G401.6 (cell line): Measurements from ENCODE around the gene DDX54.

Experiments used
- FAIRE-seq: peaks from 2 replicates; lab custom pipeline; 2012; peaks lifted over from hg19 to GRCh38; lab: Jason Lieb, UNC

Gene DDX54

DNA sequence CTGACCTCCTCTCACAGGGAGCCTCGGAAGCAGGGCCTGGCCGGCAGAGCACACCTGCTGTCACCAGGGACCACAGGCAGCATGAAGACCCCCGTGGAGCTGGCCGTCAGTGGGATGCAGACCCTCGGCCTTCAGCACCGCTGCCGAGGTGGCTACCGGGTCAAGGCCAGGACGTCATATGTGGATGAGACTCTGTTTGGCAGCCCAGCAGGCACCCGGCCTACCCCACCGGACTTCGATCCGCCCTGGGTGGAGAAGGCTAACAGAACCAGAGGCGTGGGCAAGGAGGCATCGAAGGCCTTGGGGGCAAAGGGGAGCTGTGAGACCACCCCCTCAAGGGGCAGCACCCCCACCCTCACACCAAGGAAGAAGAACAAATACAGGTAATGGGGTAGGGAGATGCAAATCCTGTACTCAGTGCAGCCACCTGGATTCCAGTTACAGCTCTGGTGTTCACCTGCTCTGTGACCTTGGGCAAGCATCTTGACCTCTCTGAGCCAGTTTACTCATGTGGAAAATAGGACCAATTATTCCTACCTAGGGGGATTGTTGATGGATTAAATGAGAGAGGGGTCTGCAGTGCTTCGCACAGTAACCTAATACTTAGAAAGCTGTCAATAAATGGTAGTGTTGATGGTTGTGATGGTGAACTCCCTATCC is 1.5 kb upstream of the DDX54 start:
- no peak for FAIRE-seq

DNA sequence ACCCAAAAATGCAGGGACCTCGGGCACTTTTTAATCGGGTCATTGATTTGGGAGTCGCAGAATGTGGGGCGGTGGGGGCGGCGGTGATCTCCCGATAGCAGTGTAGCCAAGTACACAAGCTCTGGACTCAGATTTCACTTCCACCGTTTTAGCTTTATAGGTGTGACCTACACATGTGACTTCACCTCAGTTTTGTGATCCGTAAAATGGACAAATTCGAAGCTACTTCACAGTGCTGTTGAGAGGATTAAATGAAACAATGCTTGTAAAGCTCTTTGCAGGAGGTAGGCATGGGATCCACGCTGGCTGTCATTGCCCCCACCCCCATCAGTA is 721 bp upstream of the DDX54 start:
- no peak for FAIRE-seq

DNA sequence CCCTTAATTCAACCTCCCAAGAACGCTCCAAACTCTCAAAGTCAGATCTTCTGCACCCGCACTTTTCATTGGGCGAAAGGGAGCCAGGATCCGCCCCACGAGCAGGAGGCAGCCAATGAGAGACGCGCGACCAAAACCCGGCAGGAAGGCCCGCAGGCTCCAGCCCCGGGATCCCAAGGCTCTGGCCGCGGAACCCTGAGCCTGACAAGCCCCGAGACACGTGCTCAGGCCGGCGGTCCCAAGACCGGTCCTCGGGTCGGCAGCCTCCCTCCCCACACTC is 438 bp downstream of the DDX54 start:
- FAIRE-seq = peak; percentile 86

DNA sequence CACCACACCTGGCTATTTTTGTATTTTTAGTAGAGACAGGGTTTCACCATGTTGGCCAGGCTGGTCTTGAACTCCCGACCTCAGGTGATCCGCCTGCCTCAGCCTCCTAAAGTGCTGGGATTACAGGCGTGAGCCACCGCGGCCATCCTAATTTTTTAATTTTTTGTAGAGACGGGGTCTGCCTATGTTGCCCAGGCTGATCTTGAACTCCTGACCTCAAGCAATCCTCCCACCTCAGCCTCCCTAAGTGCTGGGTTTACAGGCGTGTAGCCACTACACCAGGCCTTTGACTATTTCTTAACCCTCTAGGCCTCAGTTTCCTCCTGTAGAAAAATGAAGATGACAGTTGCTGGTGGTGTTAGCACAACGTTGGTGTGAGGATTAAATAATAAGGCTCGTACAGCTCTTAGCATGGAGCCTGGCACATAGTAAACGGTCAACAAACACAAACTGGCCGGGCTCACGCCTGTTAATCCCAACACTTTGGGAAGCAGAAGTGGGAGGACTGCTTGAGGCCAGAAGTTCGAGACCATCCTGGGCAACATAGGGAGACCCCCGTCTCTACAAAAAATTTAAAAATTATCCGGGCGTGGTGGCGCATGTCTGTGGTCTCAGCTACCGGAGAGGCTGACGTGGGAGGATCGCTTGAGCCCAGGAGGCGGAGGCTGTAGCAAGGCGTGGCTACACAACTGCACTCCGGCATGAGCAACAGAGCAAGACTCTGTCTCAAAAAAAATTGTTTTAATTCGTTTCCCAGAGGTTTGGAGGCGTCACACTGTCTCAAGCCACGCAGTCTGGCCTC is 979 bp downstream of the DDX54 start:
- FAIRE-seq = no peak

DNA sequence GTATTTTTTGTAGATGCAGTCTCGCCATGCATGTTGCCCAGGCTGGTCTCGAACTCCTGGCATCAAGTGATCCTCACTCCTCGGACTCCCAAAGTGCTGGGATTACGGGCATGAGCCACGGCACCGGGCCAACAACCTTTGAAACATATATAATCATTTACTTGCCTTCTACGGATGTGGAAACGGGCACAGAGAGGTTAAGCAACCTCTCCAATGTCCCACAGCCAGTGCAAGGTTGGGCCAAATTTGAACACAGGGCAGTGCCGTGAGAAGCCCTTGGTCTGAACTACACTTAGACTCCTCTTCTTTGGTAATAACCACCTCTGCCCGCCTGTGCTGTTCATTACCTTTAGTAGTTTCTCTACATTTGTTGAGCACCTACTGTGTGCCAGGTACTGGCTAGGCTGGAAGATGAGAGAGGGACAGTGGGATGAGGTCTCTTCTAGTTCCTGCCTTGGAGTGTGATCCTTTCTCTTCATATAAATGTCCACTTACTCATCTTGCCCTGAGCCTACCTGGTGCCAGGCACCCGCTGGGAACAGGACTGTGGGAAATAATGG is 2.2 kb downstream of the DDX54 start:
- no peak for FAIRE-seq

DNA sequence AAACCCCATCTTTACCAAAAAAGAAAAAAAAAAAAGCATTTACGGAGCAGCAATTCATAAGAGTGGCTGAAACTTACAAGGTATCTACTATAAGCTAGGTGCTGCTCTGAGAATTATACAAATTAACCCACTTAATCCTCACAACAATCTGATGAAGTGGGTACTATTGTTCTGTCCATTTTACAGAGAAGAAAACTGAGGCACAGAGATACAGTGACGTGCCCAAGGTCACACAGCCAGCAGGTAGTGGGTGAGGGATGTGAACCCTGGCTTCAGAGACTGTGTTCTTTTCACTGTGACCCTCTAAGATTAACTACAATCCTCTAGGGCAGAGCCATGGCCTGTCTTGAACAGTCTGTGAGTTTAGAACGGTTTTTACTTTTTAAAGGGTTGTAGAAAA is 3.3 kb downstream of the DDX54 start:
- no peak for FAIRE-seq

DNA sequence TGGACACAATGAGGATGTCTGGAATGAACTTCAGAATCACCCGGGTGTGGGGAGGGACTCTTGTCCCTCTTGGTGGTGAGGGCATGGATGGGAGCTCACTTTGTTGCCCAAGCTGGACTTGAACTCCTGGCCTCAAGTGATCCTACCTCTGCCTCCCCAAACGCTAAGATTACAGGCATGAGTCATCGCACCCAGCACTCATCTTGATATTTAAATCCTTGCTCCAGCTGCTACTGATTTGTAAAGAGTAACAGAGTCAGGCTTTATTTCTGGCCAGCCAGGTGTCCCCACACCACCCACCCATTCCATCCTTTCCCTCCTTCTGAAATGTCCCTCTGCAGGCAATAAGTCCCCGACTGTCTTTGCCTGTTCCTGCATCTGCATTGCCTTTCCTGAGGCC is 4.9 kb downstream of the DDX54 start:
- no peak for FAIRE-seq

DNA sequence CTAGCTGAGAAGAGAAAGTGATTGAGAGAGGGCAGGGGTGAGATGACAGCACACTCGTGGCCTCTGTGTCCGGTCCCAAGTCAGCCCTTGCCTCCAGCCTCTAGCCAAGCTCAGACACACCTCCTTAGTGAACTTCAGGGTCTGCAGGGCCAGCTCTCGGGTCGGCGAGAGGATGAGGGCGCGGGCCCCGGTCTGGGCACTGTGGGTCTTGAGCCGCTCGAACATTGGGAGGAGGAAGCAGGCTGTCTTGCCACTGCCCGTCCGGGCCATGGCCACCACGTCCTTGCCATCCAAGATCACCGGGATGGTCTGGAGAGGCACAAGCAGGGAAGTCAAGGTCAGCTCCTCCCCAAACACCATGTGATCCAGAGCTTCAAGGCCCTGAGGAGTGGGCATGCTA is 6.3 kb downstream of the DDX54 start:
- FAIRE-seq = no peak

DNA sequence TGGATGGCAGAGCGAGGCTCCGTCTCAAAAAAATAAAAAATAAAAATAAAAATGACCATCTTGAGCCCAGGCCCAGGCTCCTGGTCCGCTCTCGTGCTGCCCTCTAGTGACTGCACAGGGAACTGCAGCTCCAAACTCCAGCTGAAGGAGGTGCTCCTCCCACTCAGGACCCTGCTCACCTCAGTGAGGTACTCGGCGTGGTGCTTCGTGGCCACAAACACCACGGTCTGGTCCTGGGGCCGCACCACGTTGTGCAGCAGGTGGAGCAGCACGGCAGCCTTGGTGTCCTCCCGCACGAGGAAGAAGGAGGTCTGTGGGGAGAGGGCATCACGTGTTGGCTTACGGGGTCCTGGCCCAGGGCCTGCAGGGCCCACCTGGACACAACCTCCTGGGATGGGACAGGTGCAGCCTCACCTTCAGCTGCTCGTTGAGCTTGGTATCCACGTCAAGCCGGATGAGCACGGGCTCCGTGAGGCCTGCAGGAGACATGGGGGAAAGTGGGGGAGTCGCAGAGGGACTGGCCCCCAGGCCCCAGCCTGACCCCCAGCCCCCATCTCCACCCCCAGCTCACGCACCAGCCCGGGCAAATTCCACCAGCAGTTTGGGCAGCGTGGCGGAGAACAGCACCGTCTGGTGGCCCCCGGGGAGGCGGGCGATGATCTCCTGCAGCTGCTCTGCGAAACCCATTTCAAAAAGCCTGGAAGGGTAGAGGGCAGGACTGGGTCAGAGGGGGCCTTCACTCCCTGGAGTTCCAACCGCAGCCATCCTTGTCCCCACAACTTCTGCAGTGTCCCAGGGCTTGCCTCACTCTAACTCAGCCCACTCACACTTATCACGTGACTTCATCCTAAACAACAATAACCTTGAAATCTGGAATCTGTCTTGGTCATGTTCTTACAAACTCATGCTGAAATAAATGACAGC is 10.6 kb downstream of the DDX54 start:
- FAIRE-seq = no peak

DNA sequence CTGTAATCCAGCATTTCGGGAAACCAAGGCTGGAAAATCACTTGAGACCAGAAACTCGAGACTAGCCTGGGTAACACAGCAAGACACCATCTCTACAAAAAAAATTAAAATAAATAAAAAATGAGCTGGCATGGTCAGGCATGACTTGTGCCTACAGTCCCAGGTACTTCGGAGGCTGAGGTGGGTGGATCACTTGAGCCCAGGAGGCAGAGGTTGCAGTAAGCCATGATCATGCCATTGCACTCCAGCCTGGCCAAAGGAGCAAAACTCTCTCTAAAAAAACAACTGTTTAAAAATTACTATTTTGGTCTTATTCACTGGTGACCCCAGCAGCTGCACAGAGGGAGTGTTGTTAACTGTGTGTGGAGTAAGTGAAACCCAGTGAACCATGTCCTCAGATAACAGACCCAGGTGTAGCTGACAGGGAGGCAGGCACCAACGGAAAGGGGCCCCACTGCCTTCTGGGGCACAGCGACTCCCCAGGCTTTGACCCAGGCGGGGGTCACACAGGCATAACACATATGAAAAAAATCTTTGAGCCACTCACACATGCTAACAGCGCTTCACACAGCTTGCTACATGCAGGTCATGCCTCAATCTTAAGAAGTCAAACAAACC is 12.1 kb downstream of the DDX54 start:
- no peak for FAIRE-seq

DNA sequence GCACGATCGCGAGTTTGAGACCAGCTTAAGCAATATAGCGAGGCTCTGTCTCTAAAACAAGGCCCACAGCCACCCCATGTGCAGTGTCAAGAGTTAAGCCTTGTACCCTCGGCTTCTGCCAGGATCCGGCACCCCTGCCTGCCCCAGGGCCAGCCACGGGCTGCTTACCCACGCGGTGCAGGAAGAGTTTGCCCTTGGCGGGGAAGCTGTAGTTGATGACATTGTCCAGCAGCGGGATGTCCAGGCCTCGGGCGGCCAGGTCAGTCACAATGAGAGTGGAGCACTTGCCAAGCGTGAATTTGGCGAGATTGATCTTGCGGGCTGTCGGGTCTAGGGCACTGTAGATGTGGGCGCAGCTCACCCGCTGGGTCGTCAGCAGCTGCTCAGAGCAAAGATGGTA is 13.1 kb downstream of the DDX54 start:
- no peak for FAIRE-seq

DNA sequence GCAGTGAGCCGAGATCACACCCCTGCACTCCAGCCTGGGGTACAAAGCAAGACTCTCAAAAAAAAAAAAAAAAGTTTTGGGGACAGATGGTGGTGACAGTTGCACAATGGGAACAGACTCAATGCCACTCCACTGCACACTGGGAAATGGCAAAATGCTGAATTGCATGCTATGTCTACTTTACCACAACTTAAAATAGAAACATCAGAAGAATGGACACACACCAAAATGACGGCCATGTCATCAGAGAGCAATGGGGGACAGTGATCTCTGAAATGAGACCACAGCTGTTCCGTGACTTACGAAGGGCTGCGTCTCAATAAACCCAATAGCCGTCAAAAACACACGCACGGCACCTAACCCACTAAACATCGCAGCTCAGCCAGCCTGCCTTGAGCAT is 13.7 kb downstream of the DDX54 start:
- no peak for FAIRE-seq

DNA sequence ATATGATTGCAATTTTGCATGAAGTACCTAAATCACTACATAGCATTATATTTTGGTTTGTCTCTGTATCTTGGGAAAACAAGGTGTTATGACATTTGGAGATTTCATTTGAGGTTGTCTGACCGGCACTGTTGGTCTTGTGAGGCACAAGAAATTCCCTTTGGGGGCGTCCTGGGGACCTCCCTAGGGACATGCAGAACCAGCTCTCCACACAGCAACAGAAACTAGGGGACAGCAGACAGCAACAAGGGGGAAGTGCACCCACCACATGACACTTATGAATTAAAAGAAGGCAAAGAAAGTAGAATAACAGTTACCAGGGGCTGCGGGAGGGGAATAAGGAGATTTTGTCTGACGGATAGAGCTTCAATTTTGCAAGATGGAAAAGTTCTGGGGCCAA is 14.4 kb downstream of the DDX54 start:
- no peak for FAIRE-seq

DNA sequence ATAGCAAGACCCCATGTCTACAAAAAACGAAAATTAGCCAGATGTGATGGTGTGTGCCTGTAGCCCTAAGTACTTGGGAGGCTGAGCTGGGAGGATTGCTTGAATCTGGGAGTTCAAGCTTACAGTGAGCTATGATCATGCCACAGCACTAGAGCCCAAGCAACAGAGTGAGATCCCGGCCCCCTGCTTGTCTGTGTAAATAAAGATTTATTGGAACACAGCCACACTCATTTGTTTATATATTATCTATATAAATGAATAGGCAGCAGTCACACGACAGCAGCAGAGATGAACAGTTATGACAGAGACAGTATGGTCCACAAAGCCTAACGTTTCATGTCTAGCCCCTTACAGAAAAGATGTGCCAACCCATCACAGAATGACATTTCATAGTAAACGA is 14.8 kb downstream of the DDX54 start:
- FAIRE-seq = no peak

DNA sequence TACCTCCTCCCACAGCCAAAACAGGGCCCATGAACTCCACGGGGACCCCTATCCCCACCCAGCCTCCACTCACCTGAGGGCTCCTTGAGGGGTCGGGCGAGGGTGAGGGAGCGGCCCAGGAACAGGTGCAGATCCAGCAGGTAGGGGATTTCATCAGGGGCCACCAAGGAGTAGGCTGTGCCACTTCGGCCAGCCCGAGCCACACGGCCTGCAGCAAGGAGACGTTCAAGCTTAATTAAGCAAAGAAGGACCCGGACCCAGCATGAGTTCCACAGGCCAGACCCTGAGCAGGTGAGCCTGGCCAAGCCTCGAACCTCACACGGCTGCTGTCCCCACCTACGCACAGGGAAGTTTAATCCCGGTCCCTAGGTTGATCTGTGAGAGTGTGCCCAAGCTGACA is 15.6 kb downstream of the DDX54 start:
- FAIRE-seq = no peak

DNA sequence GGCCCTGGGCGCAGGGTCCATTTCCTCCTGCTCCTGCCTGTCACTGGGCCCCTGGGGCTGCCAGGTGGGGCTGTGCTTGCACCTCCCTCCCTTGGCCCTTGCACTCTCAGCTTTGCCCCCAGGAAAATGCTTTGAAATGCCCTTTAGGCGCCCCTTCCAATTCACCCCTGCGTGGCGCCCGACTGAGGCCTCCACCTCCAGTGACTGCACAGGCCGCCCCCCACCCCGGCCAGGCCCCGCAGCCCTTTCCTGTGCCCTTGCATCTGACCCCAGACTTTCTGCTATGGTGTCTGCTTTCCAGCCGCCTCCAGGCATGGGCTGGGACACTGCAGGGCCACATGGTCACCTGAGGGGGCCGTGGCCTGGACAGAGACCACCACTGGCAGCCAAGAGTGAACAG is 17.4 kb downstream of the DDX54 start:
- FAIRE-seq = no peak

DNA sequence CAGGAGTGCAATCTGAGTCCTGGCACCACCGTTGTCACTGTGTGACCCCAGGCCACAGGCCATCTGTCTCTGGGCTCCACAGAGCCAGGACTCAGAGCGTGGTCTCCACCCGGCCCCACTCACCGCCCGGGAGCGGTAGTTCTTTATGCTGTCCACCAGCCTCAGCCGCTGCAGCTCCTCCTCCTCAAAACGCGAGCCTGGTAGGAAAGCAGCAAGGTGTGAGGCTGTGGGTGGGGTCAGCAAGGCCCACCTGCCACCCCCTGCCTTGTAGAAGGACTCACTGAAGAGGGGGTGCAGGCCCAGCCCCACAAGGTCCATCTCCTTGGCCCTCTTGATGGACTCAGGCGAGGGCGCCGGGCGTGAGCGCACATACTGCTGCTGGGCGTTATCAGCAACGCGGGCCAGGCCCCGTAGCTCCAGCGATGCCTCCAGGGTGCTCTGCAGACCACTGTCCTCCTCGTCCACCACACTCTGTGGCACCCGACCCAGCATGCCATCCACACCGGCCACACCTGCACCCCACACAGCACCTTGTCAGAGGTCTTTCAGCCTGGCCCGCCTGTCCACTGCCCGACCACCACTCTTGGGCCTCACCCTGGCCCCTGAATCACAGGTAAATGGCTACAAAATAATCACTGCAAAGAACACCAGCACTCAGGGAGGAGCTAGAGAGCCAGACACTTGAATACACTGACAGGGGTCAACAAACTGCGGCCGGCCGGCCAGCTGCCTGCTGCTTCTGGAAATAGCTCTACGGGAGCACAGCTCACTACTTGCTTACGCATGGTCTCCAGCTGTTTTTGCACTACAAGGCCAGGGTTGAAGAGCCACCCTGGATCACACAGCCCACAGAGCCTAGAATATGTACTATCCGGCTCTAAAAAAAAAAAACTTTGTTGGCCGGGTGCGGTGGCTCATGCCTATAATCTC is 19.5 kb downstream of the DDX54 start:
- FAIRE-seq = no peak

DNA sequence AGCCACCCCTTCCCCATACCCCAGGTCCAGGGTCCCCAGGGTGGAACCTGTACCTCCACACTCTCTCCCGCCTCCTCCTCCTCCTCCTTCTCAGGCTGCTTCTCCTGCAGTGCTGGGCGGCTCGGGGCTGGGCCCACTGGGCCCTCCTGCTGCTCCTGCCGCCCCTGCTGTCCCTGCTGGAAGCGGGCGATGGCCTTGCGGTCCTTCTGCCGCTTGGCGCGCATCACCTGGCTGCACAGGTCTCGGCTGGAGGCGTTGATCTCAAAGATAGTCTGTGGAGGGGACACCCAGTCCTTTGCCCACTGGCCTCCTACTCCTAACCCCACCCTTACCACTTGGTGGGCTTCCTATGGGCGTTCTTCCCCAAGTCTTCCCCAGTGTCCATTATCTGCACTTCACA is 21.3 kb downstream of the DDX54 start:
- no peak for FAIRE-seq

DNA sequence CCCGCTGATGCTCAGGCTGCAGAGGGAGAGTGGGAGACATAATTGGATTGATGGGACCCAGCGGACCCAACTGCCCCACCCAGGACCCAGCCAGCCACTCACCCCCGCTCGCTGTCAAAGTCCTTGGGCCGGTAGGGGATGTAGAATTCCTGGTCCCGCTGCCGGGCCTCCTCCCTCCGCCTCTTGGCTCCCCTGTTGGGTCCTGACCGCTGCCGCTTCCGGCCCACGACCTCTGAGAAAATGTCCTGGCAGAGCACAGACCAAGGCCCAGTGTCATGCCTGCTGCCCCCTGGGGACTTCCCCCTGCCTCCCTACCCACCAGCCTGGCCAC is 22.3 kb downstream of the DDX54 start:
- no peak for FAIRE-seq

DNA sequence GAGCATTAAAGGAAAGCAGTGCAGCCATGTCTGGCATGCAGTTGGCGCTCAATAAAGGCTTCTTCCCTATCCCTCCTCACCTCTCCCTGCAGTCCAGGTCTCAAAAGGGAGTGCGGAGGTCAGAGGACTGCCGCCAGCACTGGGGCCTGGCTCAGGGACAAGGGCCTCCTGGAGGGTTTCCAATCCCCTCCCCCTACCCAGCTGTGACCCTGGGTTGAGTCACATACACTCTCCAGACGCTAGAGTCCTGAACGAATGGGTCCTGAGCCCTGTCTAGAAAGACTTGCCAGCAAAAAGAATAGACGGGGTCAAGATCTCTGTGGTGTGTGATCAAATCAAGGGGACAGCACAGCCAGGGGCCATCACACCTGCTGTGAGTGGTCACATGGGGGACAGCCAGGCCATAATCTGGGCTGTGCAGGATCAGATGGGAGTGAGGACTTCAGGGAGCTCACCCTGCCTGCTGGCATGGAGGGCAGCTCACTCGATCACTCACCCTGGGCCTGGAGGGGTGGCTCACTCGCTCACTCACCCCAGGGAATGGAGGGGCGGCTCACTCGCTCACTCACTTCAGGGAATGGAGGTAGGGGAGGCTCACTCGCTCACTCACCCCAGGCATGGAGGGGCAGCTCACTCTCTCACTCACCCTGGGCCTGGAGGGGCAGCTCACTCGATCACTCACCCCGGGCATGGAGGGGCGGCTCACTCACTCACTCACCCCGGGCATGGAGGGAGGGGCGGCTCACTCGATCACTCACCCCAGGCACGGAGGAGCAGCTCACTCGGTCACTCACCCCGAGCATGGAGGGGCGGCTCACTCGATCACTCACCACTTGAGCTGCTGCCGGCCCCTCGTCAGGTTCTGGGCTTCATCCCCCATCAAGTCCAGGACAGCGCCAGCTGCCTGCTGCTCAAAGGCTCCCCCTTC is 22.9 kb downstream of the DDX54 start:
- no peak for FAIRE-seq
